ENCODE results near the gene DUSP5.

DNA sequence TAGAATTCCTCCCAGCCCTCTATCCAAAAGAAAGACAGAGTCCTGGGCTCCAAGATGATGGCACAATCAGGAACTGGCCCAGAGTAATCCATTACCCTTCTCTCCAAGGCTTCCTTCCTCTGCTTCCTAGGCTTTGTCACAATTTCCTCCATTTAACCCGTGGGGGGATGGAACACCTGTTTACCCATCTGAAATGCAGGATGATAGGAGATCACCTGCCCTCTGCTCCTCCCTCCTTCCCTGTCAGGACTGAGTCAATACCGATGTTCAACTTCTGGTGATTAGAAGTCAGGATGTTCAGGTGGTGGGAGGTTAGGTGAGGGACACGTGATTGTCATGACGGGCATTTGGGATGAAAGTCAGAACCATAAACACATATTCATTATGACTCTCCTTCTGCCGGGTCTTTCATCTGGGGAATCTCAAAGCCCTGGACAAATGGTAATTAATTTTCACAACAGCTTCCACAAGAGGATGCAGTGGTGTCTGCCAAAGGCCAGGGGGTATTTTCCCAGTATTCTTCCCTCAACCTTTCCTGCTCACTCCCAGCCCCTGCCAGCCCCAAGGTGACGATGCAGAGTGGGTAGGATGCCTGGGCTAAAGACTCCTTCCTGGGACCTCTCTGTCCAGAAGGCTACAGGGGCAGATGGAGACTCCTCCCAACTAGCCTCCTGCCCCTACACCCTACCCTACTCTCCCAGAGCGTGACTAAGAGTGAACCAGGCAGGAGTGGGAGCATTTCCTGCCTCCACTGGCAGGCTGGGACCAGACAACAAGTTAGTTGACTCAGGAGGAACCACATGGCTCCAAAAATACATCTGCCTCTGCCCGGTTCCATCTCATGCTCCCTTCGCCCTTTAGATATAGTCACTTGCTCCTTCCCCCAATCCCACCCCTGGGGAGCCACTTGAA lies 27.9 kb downstream of the DUSP5 start:
- no peak for TF ChIP-seq FOXP2 (optimal IDR thresholded peaks at IDR 0.05; ENCODE audit: borderline replicate concordance, extremely low read depth, extremely low read length, insufficient read depth)
- TF ChIP-seq, protein P1, sequence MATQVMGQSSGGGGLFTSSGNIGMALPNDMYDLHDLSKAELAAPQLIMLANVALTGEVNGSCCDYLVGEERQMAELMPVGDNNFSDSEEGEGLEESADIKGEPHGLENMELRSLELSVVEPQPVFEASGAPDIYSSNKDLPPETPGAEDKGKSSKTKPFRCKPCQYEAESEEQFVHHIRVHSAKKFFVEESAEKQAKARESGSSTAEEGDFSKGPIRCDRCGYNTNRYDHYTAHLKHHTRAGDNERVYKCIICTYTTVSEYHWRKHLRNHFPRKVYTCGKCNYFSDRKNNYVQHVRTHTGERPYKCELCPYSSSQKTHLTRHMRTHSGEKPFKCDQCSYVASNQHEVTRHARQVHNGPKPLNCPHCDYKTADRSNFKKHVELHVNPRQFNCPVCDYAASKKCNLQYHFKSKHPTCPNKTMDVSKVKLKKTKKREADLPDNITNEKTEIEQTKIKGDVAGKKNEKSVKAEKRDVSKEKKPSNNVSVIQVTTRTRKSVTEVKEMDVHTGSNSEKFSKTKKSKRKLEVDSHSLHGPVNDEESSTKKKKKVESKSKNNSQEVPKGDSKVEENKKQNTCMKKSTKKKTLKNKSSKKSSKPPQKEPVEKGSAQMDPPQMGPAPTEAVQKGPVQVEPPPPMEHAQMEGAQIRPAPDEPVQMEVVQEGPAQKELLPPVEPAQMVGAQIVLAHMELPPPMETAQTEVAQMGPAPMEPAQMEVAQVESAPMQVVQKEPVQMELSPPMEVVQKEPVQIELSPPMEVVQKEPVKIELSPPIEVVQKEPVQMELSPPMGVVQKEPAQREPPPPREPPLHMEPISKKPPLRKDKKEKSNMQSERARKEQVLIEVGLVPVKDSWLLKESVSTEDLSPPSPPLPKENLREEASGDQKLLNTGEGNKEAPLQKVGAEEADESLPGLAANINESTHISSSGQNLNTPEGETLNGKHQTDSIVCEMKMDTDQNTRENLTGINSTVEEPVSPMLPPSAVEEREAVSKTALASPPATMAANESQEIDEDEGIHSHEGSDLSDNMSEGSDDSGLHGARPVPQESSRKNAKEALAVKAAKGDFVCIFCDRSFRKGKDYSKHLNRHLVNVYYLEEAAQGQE (IDR thresholded peaks at IDR 0.05; ENCODE audit: insufficient read depth in 1 of 2, low read depth in 2 of 2, low read length in 2 of 2) = no peak
